Kidney (tissue), 14 donors: Measurements from ENCODE around the gene SPINK4. TPM values are rescaled to one million over a fixed set of nuclear protein-coding genes. Genes with fewer than 3 reads are reported as not detected.
A peak's percentile ranks its signal among the peaks of the same experiment; 100 is the strongest.

Experiments used
- DNase-seq, 5 donors: peaks; one replicate each; pipeline ENCODE4 v3.0.0-alpha.2; 2013 to 2020
- FAIRE-seq: peaks from 2 replicates; lab custom pipeline; 2012; peaks lifted over from hg19 to GRCh38; lab: Jason Lieb, UNC
- H3K27ac ChIP-seq, 2 donors: one replicate each; pipeline ENCODE4 v1.7.0; 2013; ENCODE audit warnings: low read depth in 2 of 2, low read length in 2 of 2, inconsistent platforms in 1 of 2
- H3K27me3 ChIP-seq: one replicate; pipeline ENCODE4 v1.7.1; 2013; ENCODE audit warnings: low read length, inconsistent platforms; ENCODE audit not compliant: control insufficient read depth, insufficient read depth
- H3K36me3 ChIP-seq, 3 donors: one replicate each; pipeline versions ENCODE4 v1.7.0 to v1.7.1; 2013; ENCODE audit warnings: low read length in 3 of 3, control low read depth in 1 of 3, inconsistent platforms in 1 of 3; ENCODE audit not compliant: insufficient read depth in 3 of 3, control insufficient read depth in 2 of 3
- H3K4me1 ChIP-seq, 3 donors: one replicate each; pipeline versions ENCODE4 v1.7.0 to v1.7.1; 2013; ENCODE audit warnings: low read length in 3 of 3, inconsistent platforms in 1 of 3, low read depth in 1 of 3; ENCODE audit not compliant: control insufficient read depth in 2 of 3, insufficient read depth in 2 of 3
- H3K4me3 ChIP-seq, 3 donors: one replicate each; pipeline versions ENCODE4 v1.7.0 to v1.8.1; 2013; ENCODE audit warnings: low read length in 3 of 3, control low read depth in 1 of 3, inconsistent platforms in 1 of 3
- H3K9ac ChIP-seq, 3 donors: one replicate each; pipeline versions ENCODE4 v1.7.0 to v1.7.1; 2013; ENCODE audit warnings: low read length in 3 of 3, control low read depth in 1 of 3, inconsistent platforms in 1 of 3
- H3K9me3 ChIP-seq, 3 donors: one replicate each; pipeline versions ENCODE4 v1.7.0 to v1.7.1; 2013; ENCODE audit warnings: low read length in 3 of 3, control low read depth in 1 of 3, inconsistent platforms in 1 of 3; ENCODE audit not compliant: control insufficient read depth in 2 of 3, insufficient read depth in 1 of 3
- intact Hi-C: fragments of 100-400 bp; cut with DNase I; formaldehyde crosslinking; loops from one replicate; pipeline ENCODE4 v1.11.1; 2022
- polyA plus RNA-seq: library from polyadenylated mRNA; stranded (reverse); fragments of 350-450 nt; fragmentation: Illumina TruSeq; extraction: RNeasy Lipid Tissue Mini Kit (QIAGEN cat#74804); gene quantifications from one replicate; pipeline ENCODE4 v1.2.3, GENCODE V29; 2014; ENCODE audit warnings: low read depth, low replicate concordance; ENCODE audit not compliant: insufficient read depth
- total RNA-seq: library from RNA; stranded (reverse); fragmentation: NEBNext Ultra II Directional; extraction: Animal tissue kit (Norgen Biotek cat#: 25700); gene quantifications from one replicate; pipeline ENCODE4 v1.2.1, GENCODE V29; 2021
- TF ChIP-seq, protein P1 (sequence below): IDR thresholded peaks from 3 replicates; pipeline ENCODE4 v1.5.1; 2012; ENCODE audit warnings: mild to moderate bottlenecking, moderate library complexity, borderline replicate concordance; ENCODE audit not compliant: insufficient read depth; ENCODE audit errors: extremely low read depth
- donor health status: control.
- donor health status: control.
- donor health status: control.
- donor health status: control.
- donor health status: control.
- donor health status: DM: yes; HTN: yes; CAD: no.
- donor health status: Normal renal cell carcinoma (clear cell type).

The SPINK4 gene
- total and polyA plus RNA-seq, 2 donors from 2014 or later = not detected

- H3K27me3 ChIP-seq = no peaks in the 10 kb centered on the region
- intact Hi-C loops = loop anchor here (5.0 kb wide), 1 partner anchor 147 kb away; no protein-coding TSS in a partner anchor
- no peak overlapping the region for H3K9ac ChIP-seq
- no peak overlapping the region for H3K27ac ChIP-seq
- FAIRE-seq (no peak), DNase-seq (peak in 1 of 5 donors; percentile 93)
- no peaks in the 10 kb centered on the region for H3K36me3 ChIP-seq
- H3K4me1 ChIP-seq = peaks cover 0 to 6% (median 3%) of the 10 kb centered on the region in 3 donors
- no peaks in the 10 kb centered on the region for H3K9me3 ChIP-seq
- no peak overlapping the region for H3K4me3 ChIP-seq
- TF ChIP-seq, protein P1, sequence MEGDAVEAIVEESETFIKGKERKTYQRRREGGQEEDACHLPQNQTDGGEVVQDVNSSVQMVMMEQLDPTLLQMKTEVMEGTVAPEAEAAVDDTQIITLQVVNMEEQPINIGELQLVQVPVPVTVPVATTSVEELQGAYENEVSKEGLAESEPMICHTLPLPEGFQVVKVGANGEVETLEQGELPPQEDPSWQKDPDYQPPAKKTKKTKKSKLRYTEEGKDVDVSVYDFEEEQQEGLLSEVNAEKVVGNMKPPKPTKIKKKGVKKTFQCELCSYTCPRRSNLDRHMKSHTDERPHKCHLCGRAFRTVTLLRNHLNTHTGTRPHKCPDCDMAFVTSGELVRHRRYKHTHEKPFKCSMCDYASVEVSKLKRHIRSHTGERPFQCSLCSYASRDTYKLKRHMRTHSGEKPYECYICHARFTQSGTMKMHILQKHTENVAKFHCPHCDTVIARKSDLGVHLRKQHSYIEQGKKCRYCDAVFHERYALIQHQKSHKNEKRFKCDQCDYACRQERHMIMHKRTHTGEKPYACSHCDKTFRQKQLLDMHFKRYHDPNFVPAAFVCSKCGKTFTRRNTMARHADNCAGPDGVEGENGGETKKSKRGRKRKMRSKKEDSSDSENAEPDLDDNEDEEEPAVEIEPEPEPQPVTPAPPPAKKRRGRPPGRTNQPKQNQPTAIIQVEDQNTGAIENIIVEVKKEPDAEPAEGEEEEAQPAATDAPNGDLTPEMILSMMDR = peak; percentile 33
These were observed 10.4 kb upstream of the SPINK4 start for GRCh38 chr9:33229359-33230114.

DNA sequence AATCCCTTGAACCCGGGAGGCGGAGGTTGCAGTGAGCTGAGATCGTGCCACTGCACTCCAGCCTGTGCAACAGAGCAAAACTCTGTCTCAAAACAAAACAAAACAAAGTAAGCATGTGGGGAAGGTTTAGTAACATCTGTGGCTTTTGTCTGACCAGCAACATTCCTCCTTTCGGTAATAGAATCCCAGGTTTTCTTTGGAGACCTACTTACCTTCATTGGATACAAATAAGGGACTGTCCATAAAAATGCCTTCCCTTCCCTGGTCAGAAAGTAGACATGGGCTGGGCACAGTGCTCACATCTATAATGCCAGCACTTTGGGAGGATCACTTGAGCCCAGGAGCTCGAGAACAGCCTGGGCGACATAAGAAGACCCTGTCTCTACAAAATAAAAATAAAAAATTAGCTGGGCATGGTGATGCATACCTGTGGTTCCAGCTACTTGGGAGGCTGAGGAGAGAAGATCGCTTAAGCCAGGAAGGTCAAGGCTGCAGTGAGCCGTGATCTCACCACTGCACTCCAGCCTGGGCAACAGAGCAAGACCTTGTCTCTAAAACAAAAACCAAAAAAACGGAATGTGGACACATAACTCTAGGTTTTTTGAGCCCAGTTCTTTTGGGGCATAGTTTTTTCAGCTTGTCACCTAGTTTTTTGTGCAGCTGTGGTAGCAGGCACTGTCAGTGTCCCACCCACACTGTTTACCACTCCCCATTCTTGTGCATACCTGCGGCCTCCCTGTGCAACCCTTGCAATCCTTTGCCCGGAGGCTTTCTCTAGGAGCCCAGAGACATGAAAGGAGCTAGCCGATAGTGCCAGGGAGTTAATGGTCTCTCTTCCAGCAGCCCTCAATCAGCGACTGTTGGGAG, 9.0 kb upstream of the SPINK4 start:
- no peak for DNase-seq
- no peak for FAIRE-seq
- no peak overlapping the region for H3K4me3 ChIP-seq
- no peaks in the 10 kb centered on the region for H3K27me3 ChIP-seq
- no peaks in the 10 kb centered on the region for H3K36me3 ChIP-seq
- H3K27ac ChIP-seq = no peak overlapping the region
- H3K9ac ChIP-seq = no peak overlapping the region
- intact Hi-C loops = no loop called here
- TF ChIP-seq, protein P1 = no peak
- H3K4me1 ChIP-seq = peaks cover 0 to 2% (median 0%) of the 10 kb centered on the region in 3 donors
- H3K9me3 ChIP-seq = no peaks in the 10 kb centered on the region

GRCh38 chr9:33231623-33231942, 8.4 kb upstream of the SPINK4 start:
- Histone ChIP-seq H3K27me3 (no peaks in the 10 kb centered on the region), H3K9ac (no peak overlapping the region), H3K4me3 (no peak overlapping the region), H3K27ac (no peak overlapping the region), H3K36me3 (no peaks in the 10 kb centered on the region), H3K4me1 (peaks cover 0 to 2% (median 0%) of the 10 kb centered on the region in 3 donors), H3K9me3 (no peaks in the 10 kb centered on the region)
- TF ChIP-seq, protein P1 = no peak
- intact Hi-C loops = no loop called here
- DNase-seq = no peak
- FAIRE-seq = no peak
